Activated naive CD8-positive, alpha-beta T cell treated with anti-CD3 and anti-CD28 coated beads for 36 hours (primary cell): Measurements from ENCODE around the gene CAPZB. TPM values are rescaled to one million over a fixed set of nuclear protein-coding genes. Genes with fewer than 3 reads are reported as not detected.

Experiments used
- DNase-seq: peaks from one replicate; pipeline ENCODE4 v3.0.0; 2021
- H3K27ac Mint-ChIP-seq: one replicate; pipeline ENCODE4 v1.8.0; 2022; ENCODE audit warnings: mild to moderate bottlenecking, moderate library complexity, mixed read lengths
- H3K27me3 Mint-ChIP-seq: one replicate; pipeline ENCODE4 v1.8.0; 2022; ENCODE audit warnings: mild to moderate bottlenecking, mixed read lengths
- H3K36me3 Mint-ChIP-seq: one replicate; pipeline ENCODE4 v1.8.0; 2021; ENCODE audit warnings: mild to moderate bottlenecking, mixed read lengths
- H3K4me1 Mint-ChIP-seq: one replicate; pipeline ENCODE4 v1.8.0; 2021; ENCODE audit warnings: mixed read lengths
- H3K4me3 Mint-ChIP-seq: one replicate; pipeline ENCODE4 v1.8.0; 2022; ENCODE audit warnings: mild to moderate bottlenecking, moderate library complexity, mixed read lengths
- H3K9me3 Mint-ChIP-seq: one replicate; pipeline ENCODE4 v1.8.0; 2022; ENCODE audit warnings: mixed read lengths
- total RNA-seq, 2 experiments: library from RNA; stranded (reverse); gene quantifications; one replicate each; pipeline ENCODE4 v1.2.3, GENCODE V29; 2021

CAPZB gene
- total RNA-seq, 2 experiments from 2014 or later: 324 to 332 TPM

- Mint-ChIP-seq H3K36me3 (peaks cover 26% of the 10 kb centered on the region), H3K27ac (peak overlapping the region; percentile 31), H3K9me3 (no peaks in the 10 kb centered on the region), H3K27me3 (no peaks in the 10 kb centered on the region), H3K4me1 (peaks cover 83% of the 10 kb centered on the region), H3K4me3 (no peak overlapping the region)
- DNase-seq: no peak
Measured at GRCh38 chr1:19453741-19454201, 31.6 kb downstream of the CAPZB start.

- DNase-seq: no peak
- Mint-ChIP-seq H3K4me3 (no peak overlapping the region), H3K9me3 (no peaks in the 10 kb centered on the region), H3K27me3 (no peaks in the 10 kb centered on the region), H3K36me3 (peaks cover 33% of the 10 kb centered on the region), H3K27ac (peak overlapping the region; percentile 2), H3K4me1 (peaks cover 85% of the 10 kb centered on the region)
Measured at GRCh38 chr1:19452221-19452663, 33.1 kb downstream of the CAPZB start.

GRCh38 chr1:19450811-19451515 is 34.4 kb downstream of the CAPZB start:
- Mint-ChIP-seq H3K27ac (peak overlapping the region; percentile 89), H3K4me3 (no peak overlapping the region), H3K4me1 (peaks cover 83% of the 10 kb centered on the region), H3K36me3 (peaks cover 30% of the 10 kb centered on the region), H3K9me3 (no peaks in the 10 kb centered on the region), H3K27me3 (no peaks in the 10 kb centered on the region)
- DNase-seq: no peak

- H3K4me3 Mint-ChIP-seq: peak overlapping the region; percentile 16
- peaks cover 83% of the 10 kb centered on the region for H3K4me1 Mint-ChIP-seq
- peaks cover 34% of the 10 kb centered on the region for H3K36me3 Mint-ChIP-seq
- no peaks in the 10 kb centered on the region for H3K9me3 Mint-ChIP-seq
- no peaks in the 10 kb centered on the region for H3K27me3 Mint-ChIP-seq
- H3K27ac Mint-ChIP-seq: peak overlapping the region; percentile 92
- no peak for DNase-seq
Measured at GRCh38 chr1:19449454-19450228, 35.7 kb downstream of the CAPZB start.

- peaks cover 34% of the 10 kb centered on the region for H3K36me3 Mint-ChIP-seq
- H3K27ac Mint-ChIP-seq: peak overlapping the region; percentile 92
- no peaks in the 10 kb centered on the region for H3K9me3 Mint-ChIP-seq
- DNase-seq: peak; percentile 52
- H3K4me1 Mint-ChIP-seq: peaks cover 78% of the 10 kb centered on the region
- H3K27me3 Mint-ChIP-seq: no peaks in the 10 kb centered on the region
- H3K4me3 Mint-ChIP-seq: peak overlapping the region; percentile 47
Measured at GRCh38 chr1:19448491-19449439, 36.6 kb downstream of the CAPZB start.

GRCh38 chr1:19447550-19447949 is 37.8 kb downstream of the CAPZB start:
- Mint-ChIP-seq H3K9me3 (no peaks in the 10 kb centered on the region), H3K4me1 (peaks cover 79% of the 10 kb centered on the region), H3K27ac (peak overlapping the region; percentile 92), H3K27me3 (no peaks in the 10 kb centered on the region), H3K36me3 (peaks cover 31% of the 10 kb centered on the region), H3K4me3 (peak overlapping the region; percentile 47)
- no peak for DNase-seq

- Mint-ChIP-seq H3K27ac (peak overlapping the region; percentile 89), H3K9me3 (no peaks in the 10 kb centered on the region)
Measured at GRCh38 chr1:19445417-19446342, 39.7 kb downstream of the CAPZB start.

GRCh38 chr1:19444296-19445021 is 40.9 kb downstream of the CAPZB start:
- H3K36me3 Mint-ChIP-seq: peaks cover 25% of the 10 kb centered on the region
- no peak overlapping the region for H3K4me3 Mint-ChIP-seq
- H3K4me1 Mint-ChIP-seq: peaks cover 83% of the 10 kb centered on the region
- peak overlapping the region; percentile 89 for H3K27ac Mint-ChIP-seq
- H3K9me3 Mint-ChIP-seq: no peaks in the 10 kb centered on the region
- DNase-seq: no peak
- no peaks in the 10 kb centered on the region for H3K27me3 Mint-ChIP-seq

More at GRCh38 chr1:19445417-19446342, 39.7 kb downstream of the CAPZB start:
- DNase-seq: no peak
- Mint-ChIP-seq H3K4me1 (peaks cover 79% of the 10 kb centered on the region), H3K4me3 (peak overlapping the region; percentile 53), H3K36me3 (peaks cover 31% of the 10 kb centered on the region), H3K27me3 (no peaks in the 10 kb centered on the region)

- Mint-ChIP-seq H3K4me3 (no peak overlapping the region), H3K36me3 (peaks cover 15% of the 10 kb centered on the region), H3K9me3 (no peaks in the 10 kb centered on the region), H3K27me3 (no peaks in the 10 kb centered on the region), H3K4me1 (peaks cover 81% of the 10 kb centered on the region), H3K27ac (peak overlapping the region; percentile 16)
- DNase-seq: no peak
Measured at GRCh38 chr1:19443326-19443725, 42.0 kb downstream of the CAPZB start.

- H3K4me3 Mint-ChIP-seq: no peak overlapping the region
Measured at GRCh38 chr1:19442154-19443096, 42.9 kb downstream of the CAPZB start.

GRCh38 chr1:19441048-19441780 is 44.1 kb downstream of the CAPZB start:
- Mint-ChIP-seq H3K27me3 (no peaks in the 10 kb centered on the region), H3K9me3 (no peaks in the 10 kb centered on the region), H3K4me1 (peaks cover 83% of the 10 kb centered on the region), H3K36me3 (peaks cover 12% of the 10 kb centered on the region), H3K4me3 (no peak overlapping the region), H3K27ac (peak overlapping the region; percentile 70)
- no peak for DNase-seq

More at GRCh38 chr1:19442154-19443096, 42.9 kb downstream of the CAPZB start:
- H3K36me3 Mint-ChIP-seq: peaks cover 11% of the 10 kb centered on the region
- H3K27ac Mint-ChIP-seq: peak overlapping the region; percentile 30
- no peaks in the 10 kb centered on the region for H3K9me3 Mint-ChIP-seq
- no peaks in the 10 kb centered on the region for H3K27me3 Mint-ChIP-seq
- no peak for DNase-seq
- H3K4me1 Mint-ChIP-seq: peaks cover 81% of the 10 kb centered on the region
